HG03025 (cell line): ENCODE measurements around the gene BTF3L4.
A peak's percentile ranks its signal among the peaks of the same experiment; 100 is the strongest.
"Not testable (repeated sequence)": the region's sequence is repeated elsewhere in the genome, so short reads cannot be mapped to it uniquely, and the experiment has no call there.

Experiments used
- ATAC-seq: cut with Tn5 transposase; IDR thresholded peaks from one replicate; pipeline ENCODE4 v1.9.1; 2021; ENCODE audit warnings: mild to moderate bottlenecking, moderate library complexity; ENCODE audit not compliant: unreplicated experiment, low FRiP score

The BTF3L4 gene

DNA sequence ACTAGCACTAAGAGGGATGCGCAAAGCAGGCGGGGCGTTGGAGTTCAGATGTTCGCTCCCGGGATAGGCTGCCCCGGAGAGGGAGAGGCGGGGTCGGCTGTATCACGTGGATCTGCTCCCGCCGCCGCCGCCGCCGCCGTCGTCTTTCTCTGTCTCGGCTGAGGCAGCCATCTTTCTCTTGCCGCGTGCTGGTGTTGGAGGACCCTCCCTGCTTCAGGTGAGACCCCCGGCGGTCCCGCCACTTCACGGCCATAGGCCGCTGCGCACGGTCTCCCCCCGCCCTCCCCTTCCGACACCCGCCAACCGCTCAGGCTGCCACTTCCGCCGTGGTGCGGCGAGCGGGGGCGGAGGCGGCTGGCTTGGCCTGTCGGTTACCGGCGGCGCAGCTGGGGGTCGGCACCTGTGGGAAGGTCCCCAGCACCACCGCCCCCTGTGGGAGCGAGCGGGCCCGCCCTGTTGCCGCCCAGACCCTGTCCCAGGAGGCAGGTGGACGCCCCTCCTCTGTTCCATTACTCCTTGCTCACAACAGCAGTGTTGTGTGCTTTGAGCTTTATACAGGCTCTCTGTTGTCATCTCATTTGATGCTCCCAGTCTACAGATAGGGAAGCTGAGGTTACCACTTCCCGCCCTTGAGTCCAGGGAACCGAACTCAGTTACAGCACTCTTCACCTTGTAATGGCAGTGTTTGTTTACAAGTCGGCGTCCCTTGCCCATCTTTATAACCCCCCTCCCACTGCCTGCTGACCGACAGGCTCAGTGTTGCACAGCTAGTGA, at the start of gene BTF3L4:
Gene BTF3L4 (plus strand): TSS at position 133 of the 774 bp plus-strand sequence. CDS start 3,553 bp downstream, outside the sequence.
- ATAC-seq, result peak; percentile 83

GRCh38 chr1:52007215-52008002, 48.7 kb upstream of the BTF3L4 start:
- no peak for ATAC-seq

GRCh38 chr1:52008071-52008809, 47.9 kb upstream of the BTF3L4 start:
- no peak for ATAC-seq

GRCh38 chr1:52022133-52022532, 34.0 kb upstream of the BTF3L4 start:
- no peak for ATAC-seq

DNA sequence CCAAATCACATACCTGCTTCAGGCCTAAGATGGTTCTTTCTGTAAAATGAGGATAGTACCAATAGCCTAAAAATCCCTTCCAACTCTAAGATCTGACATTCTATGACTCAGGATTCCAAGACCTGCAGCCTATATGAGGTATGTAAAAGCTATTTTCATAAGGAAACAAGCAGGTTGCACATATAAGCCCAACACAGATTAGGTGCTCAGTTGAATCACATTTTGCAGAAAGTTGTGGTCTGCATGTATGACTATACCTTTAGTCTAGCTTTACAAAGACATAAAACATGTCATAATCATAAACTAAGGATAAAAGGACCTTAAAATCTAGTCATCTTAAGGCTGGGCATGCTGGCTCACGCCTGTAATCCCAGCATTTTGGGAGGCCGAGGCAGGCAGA, 29.8 kb upstream of the BTF3L4 start:
- ATAC-seq, result no peak

GRCh38 chr1:52028328-52028727, 27.8 kb upstream of the BTF3L4 start:
- ATAC-seq, result no peak

- not testable (repeated sequence) for ATAC-seq
Measured at GRCh38 chr1:52028839-52029238, 27.3 kb upstream of the BTF3L4 start.

- ATAC-seq, result no peak
Measured at GRCh38 chr1:52032124-52032784, 23.8 kb upstream of the BTF3L4 start.

- ATAC-seq, result peak; percentile 33
Measured at GRCh38 chr1:52032785-52033131, 23.3 kb upstream of the BTF3L4 start.

DNA sequence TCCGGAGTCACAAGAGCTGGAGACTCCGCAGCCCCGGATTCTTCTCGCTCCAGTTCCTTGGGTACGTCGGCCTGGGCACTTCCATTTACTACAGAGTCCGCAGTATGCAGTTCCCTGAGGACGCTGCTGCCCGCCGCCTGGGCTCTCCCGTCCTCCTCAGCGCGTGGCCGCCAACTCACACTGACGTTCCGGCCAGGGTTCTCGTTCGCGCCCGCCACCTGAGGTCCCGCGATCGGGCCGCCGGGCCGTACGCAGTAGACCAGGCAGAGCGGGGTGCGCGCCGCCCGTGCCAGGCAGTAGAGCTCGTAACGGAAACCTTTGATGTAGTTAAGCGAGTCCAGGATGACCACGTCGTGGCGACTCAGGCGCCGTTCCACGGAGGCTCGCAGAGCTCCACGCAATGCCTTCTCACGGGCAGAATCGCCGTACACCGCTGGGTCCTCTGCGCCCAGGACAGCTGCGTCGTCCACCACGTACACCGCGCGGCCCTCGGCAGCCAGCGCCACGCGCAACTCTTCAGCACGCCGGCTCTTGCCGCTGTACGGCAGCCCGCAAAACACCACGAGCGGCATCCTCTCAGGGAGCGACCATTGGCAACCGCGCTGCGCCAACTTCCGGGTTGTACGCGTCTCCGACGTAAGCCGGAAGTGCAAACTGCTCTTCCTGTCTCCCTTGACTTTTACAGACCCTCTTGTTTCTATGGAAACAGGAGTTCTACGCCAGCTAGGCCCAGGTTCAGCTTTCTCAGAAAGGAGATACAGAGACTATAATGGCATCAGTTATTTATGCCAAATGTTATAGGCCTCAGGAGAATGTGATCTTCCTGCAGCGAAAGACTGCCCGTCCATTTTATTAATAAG, 22.7 kb upstream of the BTF3L4 start, which contains the start of gene KTI12:
Gene KTI12 (minus strand): TSS at position 621 of the 860 bp plus-strand sequence. CDS start 49 bp downstream, at position 572.
- ATAC-seq, result peak; percentile 72

DNA sequence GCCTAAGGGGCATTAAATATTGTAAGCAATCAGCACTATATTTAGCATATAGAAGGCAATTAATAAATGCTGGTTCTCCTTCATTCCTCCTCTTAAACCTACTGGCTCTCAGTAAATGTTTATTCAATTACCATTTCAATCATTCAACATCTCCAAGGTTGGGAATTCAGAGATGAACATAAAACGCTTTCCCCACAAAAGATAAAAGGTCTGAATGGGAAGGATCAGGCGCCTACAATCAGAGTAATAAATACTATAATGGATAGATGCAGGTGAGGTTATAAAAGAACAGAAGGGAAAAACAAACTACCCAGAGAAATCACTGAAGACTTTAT, 22.1 kb upstream of the BTF3L4 start:
- no peak for ATAC-seq

DNA sequence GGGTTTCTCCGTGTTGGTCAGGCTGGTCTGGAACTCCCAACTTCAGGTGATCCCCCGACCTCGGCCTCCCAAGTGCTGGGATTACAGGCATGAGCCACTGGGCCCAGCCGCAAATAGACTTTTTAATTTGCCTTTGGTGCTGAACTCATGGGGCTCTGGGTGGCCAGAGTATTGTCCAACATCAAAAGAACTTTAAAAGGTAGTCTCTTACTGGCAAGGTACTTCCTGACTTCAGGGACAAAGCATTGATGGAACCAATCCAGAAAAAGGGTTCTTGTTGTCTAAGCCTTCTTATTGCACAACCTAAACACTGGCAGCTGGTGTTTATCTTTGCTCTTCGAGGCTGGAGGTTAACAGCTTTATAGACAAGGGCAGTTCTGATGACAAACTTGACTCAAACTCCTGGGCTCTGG, 18.7 kb upstream of the BTF3L4 start:
- no peak for ATAC-seq

DNA sequence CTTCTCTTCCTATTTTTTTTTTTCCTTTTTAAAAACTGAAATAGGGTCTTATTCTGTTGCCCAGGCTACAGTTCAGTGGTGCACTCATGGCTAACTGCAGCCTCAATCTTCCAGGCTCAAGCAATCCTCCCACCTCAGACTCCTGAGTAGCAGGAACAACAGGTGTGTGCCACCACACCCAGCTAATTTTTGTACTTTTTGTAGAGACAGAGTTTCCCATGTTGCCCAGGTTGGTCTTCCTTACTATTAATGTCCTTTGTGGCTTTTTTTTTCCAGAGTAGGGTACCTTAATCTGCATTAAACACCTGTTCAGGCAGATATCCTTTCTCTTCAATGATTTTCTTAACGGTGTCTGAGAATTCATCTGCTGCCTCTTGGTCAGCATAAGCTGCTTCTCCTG, 18.2 kb upstream of the BTF3L4 start:
- no peak for ATAC-seq

DNA sequence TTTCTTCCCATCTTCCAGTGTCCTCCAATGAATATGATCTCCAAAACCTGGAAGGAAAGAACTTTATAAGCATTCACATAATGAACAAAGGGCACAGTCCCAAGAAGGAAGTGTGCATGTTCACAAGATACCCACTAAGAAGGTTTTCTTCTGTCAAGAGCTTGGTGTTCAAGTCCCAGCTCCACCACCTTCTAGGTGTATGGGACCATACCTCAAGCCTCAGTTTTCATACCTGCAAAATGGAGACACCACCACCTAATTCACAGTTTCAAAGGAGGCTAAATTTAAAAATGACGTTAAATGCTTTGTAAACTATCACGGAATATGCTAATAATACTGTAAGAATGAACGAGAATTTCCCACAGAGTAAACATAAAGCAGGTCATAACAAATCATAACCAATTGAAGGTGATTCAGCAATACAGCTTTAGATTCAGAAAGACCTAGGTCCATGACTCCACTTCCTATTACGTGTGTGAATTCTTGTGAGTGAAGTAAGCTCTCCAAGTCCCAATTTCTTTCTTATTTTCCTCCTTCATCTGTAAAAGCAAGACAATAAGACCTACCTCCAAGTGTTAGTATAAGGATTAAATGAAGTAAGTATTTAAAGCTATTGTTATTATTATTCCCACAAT, 14.4 kb upstream of the BTF3L4 start:
- no peak for ATAC-seq

DNA sequence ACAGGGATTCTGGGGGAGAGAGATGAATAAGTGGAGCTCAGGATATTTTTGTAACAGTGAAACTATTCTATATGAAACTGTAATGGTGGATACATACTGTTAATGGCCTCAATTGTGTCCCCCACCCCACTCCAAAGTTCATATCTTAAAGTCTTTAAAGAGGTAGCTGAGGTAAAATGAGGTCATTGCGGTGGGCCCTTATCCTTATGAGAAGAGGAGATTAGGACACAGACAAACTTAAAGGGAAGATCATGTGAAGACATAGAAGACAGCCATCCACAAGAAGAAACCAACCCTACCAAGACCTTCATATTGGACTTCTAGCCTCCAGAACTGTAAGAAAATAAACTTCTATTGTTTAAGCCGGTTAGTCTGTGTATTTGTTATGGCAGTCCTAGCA, 10.9 kb upstream of the BTF3L4 start:
- ATAC-seq, result no peak

GRCh38 chr1:52045666-52046195, 10.4 kb upstream of the BTF3L4 start:
- not testable (repeated sequence) for ATAC-seq

- not testable (repeated sequence) for ATAC-seq
Measured at GRCh38 chr1:52049337-52049736, 6.8 kb upstream of the BTF3L4 start.

DNA sequence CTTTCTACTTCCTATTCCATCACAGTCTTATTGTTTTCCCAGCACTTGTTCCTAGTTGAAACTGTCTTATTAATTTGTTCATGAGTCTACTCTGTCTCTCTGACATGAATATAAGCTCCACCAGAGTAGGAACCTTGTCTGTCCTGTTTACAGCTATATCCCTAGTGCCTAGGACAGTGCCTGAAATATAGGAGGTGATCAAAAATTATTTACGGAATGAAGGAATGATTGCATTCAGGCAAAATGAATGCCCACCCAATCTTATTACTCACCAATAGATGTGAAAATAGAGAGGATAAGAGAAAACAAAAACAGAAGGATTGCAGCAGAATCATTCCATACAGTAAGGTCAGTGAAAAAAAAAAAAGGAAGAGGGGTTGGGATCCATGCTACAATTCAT, 2.2 kb upstream of the BTF3L4 start:
- ATAC-seq, result no peak

- ATAC-seq, result no peak
Measured at GRCh38 chr1:52054496-52055065, 1.5 kb upstream of the BTF3L4 start.
